NCI-H187 treated with DMSO at 0.1 percent for 48 hours (cell line): ENCODE data around the gene COP1.

Experiments
- DNase-seq: peaks from one replicate; lab custom pipeline; 2025; lab: John Stamatoyannopoulos, UW

Gene COP1

GRCh38 chr1:175963740-175964139 lies 243.3 kb downstream of the COP1 start:
- DNase-seq = no peak

GRCh38 chr1:175960169-175960568 lies 246.9 kb downstream of the COP1 start:
- no peak for DNase-seq

- no peak for DNase-seq
Measured at GRCh38 chr1:175951627-175952026, 255.5 kb downstream of the COP1 start.

- DNase-seq = no peak
Measured at GRCh38 chr1:175947771-175948170, 259.3 kb downstream of the COP1 start.

- DNase-seq = no peak
Measured at GRCh38 chr1:175944591-175944990, 262.5 kb downstream of the COP1 start.

GRCh38 chr1:175941164-175941563 lies 265.9 kb downstream of the COP1 start:
- no peak for DNase-seq

- no peak for DNase-seq
Measured at GRCh38 chr1:175936736-175937135, 270.4 kb downstream of the COP1 start.

GRCh38 chr1:175935566-175936115 lies 271.4 kb downstream of the COP1 start:
- no peak for DNase-seq

- DNase-seq = no peak
Measured at GRCh38 chr1:175935166-175935565, 271.9 kb downstream of the COP1 start.

GRCh38 chr1:175933801-175934200 lies 273.3 kb downstream of the COP1 start:
- no peak for DNase-seq

GRCh38 chr1:175927944-175928343 lies 279.1 kb downstream of the COP1 start:
- no peak for DNase-seq

GRCh38 chr1:175922254-175922881 lies 284.7 kb downstream of the COP1 start:
- DNase-seq = no peak

GRCh38 chr1:175920381-175920780 lies 286.7 kb downstream of the COP1 start:
- DNase-seq = no peak

- DNase-seq = no peak
Measured at GRCh38 chr1:175919001-175919400, 288.1 kb downstream of the COP1 start.

- DNase-seq = no peak
Measured at GRCh38 chr1:175918364-175918801, 288.7 kb downstream of the COP1 start.

- DNase-seq = no peak
Measured at GRCh38 chr1:175914115-175914514, 293.0 kb downstream of the COP1 start.

GRCh38 chr1:175911138-175911537 lies 295.9 kb downstream of the COP1 start:
- DNase-seq = no peak

GRCh38 chr1:175906370-175906769 lies 300.7 kb downstream of the COP1 start:
- no peak for DNase-seq

- no peak for DNase-seq
Measured at GRCh38 chr1:175904808-175905207, 302.3 kb downstream of the COP1 start.

GRCh38 chr1:175902281-175902680 lies 304.8 kb downstream of the COP1 start:
- DNase-seq = no peak

GRCh38 chr1:175901076-175901836 lies 305.8 kb downstream of the COP1 start:
- no peak for DNase-seq

GRCh38 chr1:175900171-175900570 lies 306.9 kb downstream of the COP1 start:
- no peak for DNase-seq

GRCh38 chr1:175895966-175896365 lies 311.1 kb downstream of the COP1 start:
- no peak for DNase-seq
